H1 (cell line): ENCODE data around the gene TM2D1. TPM values are rescaled to one million over a fixed set of nuclear protein-coding genes. Genes with fewer than 3 reads are reported as not detected.

Source experiments
- CTCF ChIA-PET: fragments of 300-600 bp; sonication (Branson Sonifier 250); formaldehyde crosslinking; loops from one replicate; lab custom pipeline; 2021; ENCODE audit not compliant: partially characterized antibody; lab: Charles Lee
- POLR2A ChIA-PET: fragments of 300-600 bp; sonication (Branson Sonifier 250); formaldehyde crosslinking; loops from one replicate; lab custom pipeline; 2021; ENCODE audit warnings: inconsistent platforms; ENCODE audit not compliant: partially characterized antibody; lab: Charles Lee
- DNase-seq, 2 experiments: peaks; one replicate each; pipeline versions ENCODE4 v3.0.0 to v3.0.0-alpha.2; 2010 to 2022; ENCODE audit warnings: low spot score in 2 of 2, low read depth in 1 of 2, mixed read lengths in 1 of 2
- FAIRE-seq: peaks from 2 replicates; lab custom pipeline; 2011; peaks lifted over from hg19 to GRCh38; lab: Jason Lieb, UNC
- H2AFZ ChIP-seq: 2 replicates; pipeline ENCODE4 v1.8.1; 2012; ENCODE audit warnings: low read length, inconsistent platforms
- H2AK5ac ChIP-seq: 2 replicates; pipeline ENCODE4 v1.6.1; 2013; ENCODE audit warnings: low read depth, low read length
- H2BK120ac ChIP-seq: replicated peaks from 2 replicates; pipeline ENCODE3; 2013; ENCODE audit warnings: low read depth, low read length, inconsistent platforms
- H2BK12ac ChIP-seq: 2 replicates; pipeline ENCODE4 v1.6.1; 2013; ENCODE audit warnings: low read depth, low read length
- H2BK15ac ChIP-seq: 2 replicates; pipeline ENCODE4 v1.6.1; 2013; ENCODE audit warnings: low read length
- H2BK20ac ChIP-seq: 2 replicates; pipeline ENCODE4 v1.6.1; 2013; ENCODE audit warnings: low read length
- H2BK5ac ChIP-seq: 2 replicates; pipeline ENCODE4 v1.6.1; 2013; ENCODE audit warnings: low read depth, low read length
- H3K14ac ChIP-seq: 2 replicates; pipeline ENCODE4 v1.6.1; 2013; ENCODE audit warnings: inconsistent platforms; ENCODE audit not compliant: insufficient read length
- H3K18ac ChIP-seq: 2 replicates; pipeline ENCODE4 v1.6.1; 2013; ENCODE audit warnings: low read length; ENCODE audit errors: extremely low read depth
- H3K23ac ChIP-seq: 2 replicates; pipeline ENCODE4 v1.6.1; 2013; ENCODE audit warnings: inconsistent platforms; ENCODE audit not compliant: insufficient read length
- H3K23me2 ChIP-seq: 2 replicates; pipeline ENCODE4 v1.6.1; 2013; ENCODE audit warnings: low read depth, low read length
- H3K27ac ChIP-seq: 2 replicates; pipeline ENCODE4 v1.6.1; 2011; ENCODE audit warnings: low read depth, low read length, inconsistent platforms
- H3K27me3 ChIP-seq, 4 experiments: replicated peaks in 1 of 4; 1 replicate in 1 of 4; 2 replicates in 3 of 4; pipeline versions ENCODE4 v1.6.1 to v1.8.1; 2011 to 2013; ENCODE audit warnings: low read length in 3 of 4, mild to moderate bottlenecking in 3 of 4, inconsistent platforms in 2 of 4, mixed read lengths in 2 of 4, moderate library complexity in 1 of 4; ENCODE audit not compliant: control insufficient read depth in 3 of 4, insufficient read depth in 3 of 4; ENCODE audit errors: extremely low read depth in 1 of 4
- H3K36me3 ChIP-seq, 4 experiments: 2 replicates each; pipeline versions ENCODE4 v1.6.1 to v1.8.1; 2011 to 2013; ENCODE audit warnings: mild to moderate bottlenecking in 4 of 4, low read length in 3 of 4, moderate library complexity in 2 of 4, control low read depth in 1 of 4, inconsistent platforms in 1 of 4; ENCODE audit not compliant: insufficient read depth in 4 of 4, control insufficient read depth in 2 of 4
- H3K4ac ChIP-seq: replicated peaks from 2 replicates; pipeline ENCODE3; 2013; ENCODE audit warnings: low read length, low read depth, mixed read lengths, inconsistent platforms; ENCODE audit not compliant: insufficient read length
- H3K4me1 ChIP-seq, 4 experiments: replicated peaks in 1 of 4; 1 replicate in 1 of 4; 2 replicates in 3 of 4; pipeline versions ENCODE4 v1.6.1 to v1.8.1; 2011 to 2013; ENCODE audit warnings: low read length in 3 of 4, inconsistent platforms in 2 of 4, mixed read lengths in 1 of 4; ENCODE audit not compliant: insufficient read depth in 4 of 4, control insufficient read depth in 3 of 4
- H3K4me2 ChIP-seq, 2 experiments: 2 replicates each; pipeline versions ENCODE4 v1.6.1 to v1.8.1; 2011 to 2013; ENCODE audit warnings: low read depth in 2 of 2, low read length in 2 of 2, control low read depth in 1 of 2, inconsistent platforms in 1 of 2, mild to moderate bottlenecking in 1 of 2; ENCODE audit not compliant: insufficient read depth in 1 of 2
- H3K4me3 ChIP-seq, 4 experiments: fragments of 200-600, 300-600 bp in 1 of 4; sonication (generic), shearing (Covaris generic), sonication (Bioruptor Twin) in 1 of 4; 2 replicates each; pipeline versions ENCODE4 v1.5.1 to v1.8.1; 2011 to 2016; ENCODE audit warnings: low read length in 4 of 4, low read depth in 3 of 4, control low read depth in 2 of 4, inconsistent platforms in 2 of 4, mild to moderate bottlenecking in 2 of 4, mixed read lengths in 1 of 4, moderate library complexity in 1 of 4; ENCODE audit not compliant: insufficient read depth in 2 of 4; ENCODE audit errors: extremely low read depth in 1 of 4
- H3K56ac ChIP-seq: replicated peaks from 2 replicates; pipeline ENCODE3; 2013; ENCODE audit warnings: low read depth, mild to moderate bottlenecking, mixed read lengths, low read length, inconsistent platforms; ENCODE audit not compliant: insufficient read length
- H3K79me1 ChIP-seq: 2 replicates; pipeline ENCODE4 v1.6.1; 2013; ENCODE audit warnings: low read depth, low read length, control low read depth
- H3K79me2 ChIP-seq, 2 experiments: 2 replicates each; pipeline versions ENCODE4 v1.6.1 to v1.8.1; 2012 to 2013; ENCODE audit warnings: low read length in 2 of 2, mild to moderate bottlenecking in 2 of 2, inconsistent platforms in 1 of 2; ENCODE audit not compliant: insufficient read depth in 2 of 2, control insufficient read depth in 1 of 2
- H3K9ac ChIP-seq, 4 experiments: replicated peaks in 1 of 4; 1 replicate in 1 of 4; 2 replicates in 3 of 4; pipeline versions ENCODE4 v1.6.1 to v1.8.1; 2011 to 2013; ENCODE audit warnings: low read depth in 3 of 4, low read length in 3 of 4, control low read depth in 2 of 4, mild to moderate bottlenecking in 2 of 4, moderate library complexity in 2 of 4, inconsistent platforms in 1 of 4; ENCODE audit errors: extremely low read depth in 1 of 4
- H3K9me3 ChIP-seq, 2 experiments: 2 replicates each; pipeline versions ENCODE4 v1.6.1 to v1.8.1; 2012 to 2013; ENCODE audit warnings: mild to moderate bottlenecking in 2 of 2, moderate library complexity in 2 of 2, control low read depth in 1 of 2, inconsistent platforms in 1 of 2, low read depth in 1 of 2, low read length in 1 of 2, mixed read lengths in 1 of 2; ENCODE audit not compliant: insufficient read depth in 2 of 2
- H4K20me1 ChIP-seq, 2 experiments: replicated peaks in 1 of 2; 2 replicates each; pipeline versions ENCODE3 to v1.8.1; 2011 to 2013; ENCODE audit warnings: inconsistent platforms in 2 of 2, low read length in 2 of 2, mild to moderate bottlenecking in 1 of 2; ENCODE audit not compliant: insufficient read depth in 2 of 2, control insufficient read depth in 1 of 2
- H4K5ac ChIP-seq: 2 replicates; pipeline ENCODE4 v1.6.1; 2013; ENCODE audit warnings: low read length, low read depth, mixed read lengths, inconsistent platforms; ENCODE audit not compliant: insufficient read length
- H4K8ac ChIP-seq: 2 replicates; pipeline ENCODE4 v1.8.0; 2013; ENCODE audit warnings: mild to moderate bottlenecking, moderate library complexity, low read length, inconsistent platforms; ENCODE audit not compliant: insufficient read depth; ENCODE audit errors: extremely low read depth
- H4K91ac ChIP-seq: replicated peaks from 2 replicates; pipeline ENCODE3; 2013; ENCODE audit warnings: low read length, mixed read lengths, inconsistent platforms; ENCODE audit not compliant: insufficient read length
- CHD2 ChIP-seq: IDR thresholded peaks from 2 replicates; pipeline ENCODE4 v1.6.1; 2012; ENCODE audit warnings: low read length, improper control_type of control experiment
- KDM4A ChIP-seq: IDR thresholded peaks from one replicate; pipeline ENCODE4 v1.7.1; 2012; ENCODE audit warnings: low read depth, mild to moderate bottlenecking, moderate library complexity, low read length, inconsistent platforms; ENCODE audit not compliant: severe bottlenecking
- WGBS, 2 experiments: shearing (Covaris generic) in 1 of 2; methylation state at CpG; one replicate each; pipeline versions ENCODE4 v1.1.6 to v1.1.7; 2013 to 2015; ENCODE audit warnings: low lambda C conversion rate in 2 of 2, mixed read lengths in 2 of 2, inconsistent platforms in 1 of 2, low coverage in 1 of 2, missing lambda C conversion rate in 1 of 2; ENCODE audit not compliant: insufficient replicate concordance in 2 of 2, insufficient coverage in 1 of 2, insufficient read length in 1 of 2; ENCODE audit errors: extremely low coverage in 1 of 2, missing lambda C conversion rate in 1 of 2; 5-methylcytosine and 5-hydroxymethylcytosine counted together
- polyA plus RNA-seq, 7 experiments: library from polyadenylated mRNA; depleted of rRNA in 3 of 7; stranded (reverse) in 5 of 7; unstranded in 2 of 7; fragments of >200 nt in 5 of 7; fragments of 200-250 nt in 2 of 7; gene quantifications; 1 replicate in 5 of 7; 2 replicates in 1 of 7; 4 replicates in 1 of 7; pipeline versions ENCODE4 v1.2.1 to v1.2.3, GENCODE V29; 2011 to 2013; ENCODE audit warnings: missing spikeins in 2 of 7, mixed read lengths in 2 of 7
- total RNA-seq: library from RNA; stranded (reverse); fragmentation: NEBNext Ultra II Directional; extraction: Animal tissue kit (Norgen Biotek cat#: 25700); gene quantifications from 2 replicates; pipeline ENCODE4 v1.2.1, GENCODE V29; 2021

The TM2D1 gene
- total and polyA plus RNA-seq, 2 of the 8 experiments (the other 6 are each of a cell fraction or from before 2014, with no cell fraction given) = 17.7 to 20.5 TPM

DNA sequence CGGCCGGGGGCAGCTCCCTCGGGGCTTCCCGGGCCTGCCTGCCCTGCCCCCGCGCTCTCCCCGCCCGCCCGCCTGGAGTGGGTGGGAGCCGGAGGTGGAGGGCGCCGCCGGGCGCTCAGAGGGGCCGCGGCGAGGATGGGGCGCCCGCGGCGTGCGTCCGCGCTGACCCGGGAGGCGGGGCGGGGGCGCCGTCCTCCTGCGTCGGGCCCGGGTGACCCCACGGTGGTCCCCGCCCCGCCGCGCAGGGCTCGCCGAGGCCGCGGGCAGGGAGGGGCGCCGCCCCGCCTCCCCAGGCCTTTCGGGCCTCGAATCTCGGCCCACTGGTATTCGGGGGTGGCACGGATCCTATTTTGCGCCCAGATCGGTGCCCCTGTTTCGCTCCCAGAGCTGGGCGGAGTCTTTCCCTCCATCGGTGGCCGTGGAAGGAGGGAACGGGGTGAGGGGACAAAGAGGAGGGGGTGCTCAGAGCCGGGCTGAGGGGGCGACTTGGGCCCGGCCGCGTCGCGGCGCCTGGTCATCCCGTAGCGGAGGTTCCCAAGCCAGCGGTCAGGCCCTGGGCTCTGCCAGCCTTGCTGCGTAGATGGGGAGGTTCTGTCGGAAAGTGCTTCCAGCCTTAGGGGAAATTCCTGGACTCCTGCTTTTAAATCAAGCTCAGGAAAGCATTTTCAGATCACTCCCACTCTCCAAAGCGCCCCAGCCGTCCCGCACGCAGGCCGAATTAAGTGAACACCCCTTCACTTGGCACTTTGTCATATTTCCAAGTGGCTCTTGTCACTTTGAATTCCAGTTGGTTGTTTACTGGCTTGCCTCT, 17.9 kb upstream of the TM2D1 start:
- Histone ChIP-seq H3K79me2 (peaks cover 14 to 45% of the 10 kb centered on the region in 2 experiments), H3K27me3 (no peaks in the 10 kb centered on the region), H2BK120ac (no peak overlapping the region), H2BK20ac (no peak overlapping the region), H2BK12ac (no peak overlapping the region), H3K4me3 (peak overlapping the region; percentile 73 to 90 (median 86)), H4K5ac (peak overlapping the region; percentile 53), H3K56ac (no peak overlapping the region), H3K4ac (no peak overlapping the region), H3K23me2 (peaks cover 3% of the 10 kb centered on the region; the same call in 1 of the 2 replicates), H3K27ac (no peak overlapping the region; the same call in 1 of the 2 replicates), H2AFZ (no peak overlapping the region), H3K4me1 (peaks cover 0 to 8% (median 2%) of the 10 kb centered on the region in 4 experiments; a peak in 5 of 7 replicates), H4K91ac (no peak overlapping the region), H3K4me2 (peak overlapping the region; percentile 72 to 78), H2BK5ac (0 out of 2 replicates have a peak overlapping the region, but pooled peaks have one; percentile 32), H3K36me3 (no peaks in the 10 kb centered on the region), H2BK15ac (no peak overlapping the region; the same call in 1 of the 2 replicates), H3K9ac (peak overlapping the region; percentile 73 to 89 (median 76)), H3K14ac (no peak overlapping the region), H4K20me1 (no peaks in the 10 kb centered on the region), H4K8ac (peak overlapping the region; percentile 81; the same call in 1 of the 2 replicates), H3K79me1 (peaks cover 3% of the 10 kb centered on the region; the same call in 1 of the 2 replicates), H3K23ac (no peak overlapping the region), H3K18ac (peak overlapping the region; percentile 87), H3K9me3 (no peaks in the 10 kb centered on the region), H2AK5ac (no peak overlapping the region)
- peak in 1 of 2 experiments; percentile 74 for DNase-seq
- WGBS, 2 experiments = 2% methylated on average over 37 of the region's 74 CpGs; no CpG with 5 or more reads in 1 of the 2 experiments
- ChIA-PET CTCF (interaction anchor here (0.5 to 1.1 kb wide), 2 partner anchors 55 to 102 kb away, joined by 3 read pairs; no protein-coding TSS in a partner anchor), POLR2A (interaction anchor here (0.8 to 1.8 kb wide), 6 partner anchors 11 to 37 kb away, joined by 3 to 6 read pairs (median 4); partner anchors contain the start of gene TM2D1)
- no peak for FAIRE-seq
- TF ChIP-seq KDM4A (peak; percentile 86), CHD2 (no peak)
